Measurements from ENCODE around the gene SCO2. TPM values are rescaled to one million over a fixed set of nuclear protein-coding genes. Genes with fewer than 3 reads are reported as not detected.

SCO2 gene
- total and polyA plus RNA-seq, 9 of the 15 experiments (the other 6 are each of a cell fraction or from before 2014, with no cell fraction given): 0.34 to 4.0 (median 1.1) TPM; not detected in 3

GRCh38 chr22:50547263-50547985 lies 22.0 kb upstream of the SCO2 start (continued):
- TF ChIP-seq ZC3H4 (CRISPR knock-in tag; IDR thresholded peaks at IDR 0.05; ENCODE audit: borderline replicate concordance) (no peak), CTCF (IDR thresholded peaks at IDR 0.05 in 2 of 3, conservative IDR thresholded peaks at IDR 0.05 in 1 of 3; ENCODE audit: insufficient read depth in 2 of 3, low read depth in 1 of 3, low read length in 3 of 3) (no peak), ZNF449 (CRISPR knock-in tag; IDR thresholded peaks at IDR 0.05) (no peak), NCOA2 (IDR thresholded peaks at IDR 0.05; ENCODE audit: partially characterized antibody in 2 of 2) (no peak), ZNF134 (CRISPR knock-in tag; conservative IDR thresholded peaks at IDR 0.05) (no peak), SMC3 (conservative IDR thresholded peaks at IDR 0.05; ENCODE audit: insufficient read depth, low read depth, low read length) (no peak), CEBPZ (IDR thresholded peaks at IDR 0.05; ENCODE audit: borderline replicate concordance, low read depth, low read length) (no peak), ETV6 (IDR thresholded peaks at IDR 0.05; ENCODE audit: borderline replicate concordance in 1 of 2, low read depth in 2 of 2, low read length in 1 of 2) (no peak), ETV6 (CRISPR knock-in tag; IDR thresholded peaks at IDR 0.05; ENCODE audit: borderline replicate concordance) (no peak), SMAD2 (IDR thresholded peaks at IDR 0.05; ENCODE audit: low read depth, low read length) (no peak), ESRRA (IDR thresholded peaks at IDR 0.05; ENCODE audit: borderline replicate concordance, low read depth) (no peak), ELK1 (CRISPR knock-in tag; IDR thresholded peaks at IDR 0.05) (no peak)
